ENCODE data around the gene FGFR2.

DNA sequence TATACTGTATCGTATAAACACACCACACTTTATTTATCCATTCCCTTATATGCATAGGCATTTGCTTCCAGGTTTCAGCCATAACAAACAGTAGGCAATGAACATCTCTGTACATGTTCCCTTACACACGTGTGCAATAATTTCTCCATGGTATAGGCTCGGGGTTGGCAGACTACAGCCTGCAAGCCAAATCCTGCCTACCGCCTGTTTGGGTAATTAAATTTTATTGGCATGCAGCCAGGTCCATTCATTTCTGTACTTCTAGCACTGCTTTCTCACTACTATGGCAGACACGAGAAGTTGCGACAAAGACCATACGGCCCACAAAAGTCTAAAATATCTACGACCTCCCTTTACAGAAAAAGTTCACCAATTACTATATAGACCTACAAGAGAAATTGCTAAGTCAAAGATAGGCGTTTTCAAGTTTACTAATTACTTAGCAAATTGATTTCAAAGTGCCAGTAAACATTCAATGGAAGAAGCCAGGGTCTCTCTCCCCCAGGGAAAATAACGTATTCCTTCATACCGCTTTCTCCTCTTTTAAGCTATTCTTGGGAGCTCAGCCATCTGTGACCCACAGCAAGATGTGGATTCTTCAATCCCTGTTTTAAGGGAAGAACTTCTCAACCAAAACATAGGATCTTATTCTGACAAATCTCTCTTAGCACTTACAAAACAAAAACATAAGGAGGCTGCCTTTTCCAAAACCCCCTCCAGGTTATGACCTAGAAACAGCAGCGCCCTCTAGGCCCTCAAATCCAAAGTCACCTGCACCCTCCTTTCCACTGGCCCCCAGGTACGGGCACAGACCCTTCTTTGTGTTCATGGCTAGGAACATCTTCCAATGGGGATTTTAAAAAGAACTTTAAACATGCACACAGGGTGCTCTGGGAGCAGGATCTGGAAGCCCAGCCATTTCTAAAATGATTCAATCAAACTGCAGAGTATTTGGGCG, 100.5 kb downstream of the FGFR2 start:
- TF ChIP-seq POLR2A (IDR thresholded peaks at IDR 0.05): no peak
- TF ChIP-seq, protein P1, sequence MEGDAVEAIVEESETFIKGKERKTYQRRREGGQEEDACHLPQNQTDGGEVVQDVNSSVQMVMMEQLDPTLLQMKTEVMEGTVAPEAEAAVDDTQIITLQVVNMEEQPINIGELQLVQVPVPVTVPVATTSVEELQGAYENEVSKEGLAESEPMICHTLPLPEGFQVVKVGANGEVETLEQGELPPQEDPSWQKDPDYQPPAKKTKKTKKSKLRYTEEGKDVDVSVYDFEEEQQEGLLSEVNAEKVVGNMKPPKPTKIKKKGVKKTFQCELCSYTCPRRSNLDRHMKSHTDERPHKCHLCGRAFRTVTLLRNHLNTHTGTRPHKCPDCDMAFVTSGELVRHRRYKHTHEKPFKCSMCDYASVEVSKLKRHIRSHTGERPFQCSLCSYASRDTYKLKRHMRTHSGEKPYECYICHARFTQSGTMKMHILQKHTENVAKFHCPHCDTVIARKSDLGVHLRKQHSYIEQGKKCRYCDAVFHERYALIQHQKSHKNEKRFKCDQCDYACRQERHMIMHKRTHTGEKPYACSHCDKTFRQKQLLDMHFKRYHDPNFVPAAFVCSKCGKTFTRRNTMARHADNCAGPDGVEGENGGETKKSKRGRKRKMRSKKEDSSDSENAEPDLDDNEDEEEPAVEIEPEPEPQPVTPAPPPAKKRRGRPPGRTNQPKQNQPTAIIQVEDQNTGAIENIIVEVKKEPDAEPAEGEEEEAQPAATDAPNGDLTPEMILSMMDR (IDR thresholded peaks at IDR 0.05): peak in 2 of 6 experiments; percentile 24 to 27

Data from thyroid gland (tissue), 4 donors.